Stimulated activated CD8-positive, alpha-beta memory T cell treated with anti-CD3 and anti-CD28 coated beads, Interleukin-4, amount 100 ng/mL, for 48 hours (primary cell): Measurements from ENCODE around the gene HSPA12B.

Source experiments
- DNase-seq: peaks from one replicate; pipeline ENCODE4 v3.0.0-alpha.2; 2020

The HSPA12B gene

DNA sequence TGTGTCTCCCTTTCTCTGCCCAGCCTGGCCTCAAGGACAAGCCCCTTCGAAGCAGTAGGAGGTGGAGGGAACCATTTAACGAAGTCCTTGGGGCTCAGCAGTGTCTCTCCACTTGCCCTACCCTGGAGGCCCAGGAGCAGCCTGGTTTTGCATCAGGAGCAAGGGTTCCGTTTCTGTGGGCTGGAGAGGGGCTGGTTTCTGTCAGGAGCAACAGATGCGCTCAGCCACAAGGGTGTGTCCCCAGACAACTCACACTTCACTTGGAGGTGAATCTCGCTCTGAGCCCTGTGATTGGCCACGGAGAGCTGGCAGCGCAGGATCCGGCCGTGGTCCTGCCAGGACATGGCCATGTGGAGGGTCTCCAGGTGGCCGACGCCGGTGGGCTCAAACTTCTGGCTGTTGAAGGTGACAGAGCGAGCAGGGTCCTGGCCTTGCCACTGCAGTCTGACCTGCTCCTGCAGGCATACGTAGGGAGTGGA lies 27.0 kb upstream of the HSPA12B start:
- DNase-seq, result no peak

GRCh38 chr20:3705970-3706739 lies 26.3 kb upstream of the HSPA12B start:
- no peak for DNase-seq

- DNase-seq, result no peak
These were observed 25.5 kb upstream of the HSPA12B start for GRCh38 chr20:3706774-3707507.

GRCh38 chr20:3707508-3707899 lies 25.0 kb upstream of the HSPA12B start:
- DNase-seq, result no peak

GRCh38 chr20:3710011-3710466 lies 22.4 kb upstream of the HSPA12B start:
- DNase-seq, result no peak

GRCh38 chr20:3710703-3711483 lies 21.6 kb upstream of the HSPA12B start:
- DNase-seq, result peak; percentile 93

DNA sequence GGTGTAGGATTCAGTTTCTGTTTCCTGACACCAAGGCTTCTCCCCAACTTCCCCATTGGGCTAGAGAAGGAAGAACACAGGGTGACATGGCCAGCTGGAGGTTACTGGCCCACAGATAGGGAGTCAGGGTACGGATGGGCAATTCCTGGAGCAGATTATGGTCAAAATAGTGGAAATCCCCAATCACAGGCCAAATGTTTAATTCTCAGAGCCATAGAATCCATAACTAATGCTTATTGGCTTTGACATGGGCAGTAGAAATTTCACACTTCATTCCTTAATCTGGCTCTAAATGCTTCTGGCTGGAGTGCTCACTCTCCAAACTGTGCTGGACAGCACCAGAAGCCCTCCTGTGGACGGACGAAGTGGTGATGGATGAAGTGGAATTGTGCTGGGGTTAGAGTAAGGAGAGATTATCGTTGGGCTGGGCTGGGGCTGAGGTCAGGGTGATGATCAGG lies 21.0 kb upstream of the HSPA12B start:
- DNase-seq, result no peak

GRCh38 chr20:3712279-3712873 lies 20.1 kb upstream of the HSPA12B start, which contains the start of gene SIGLEC1:
Gene SIGLEC1, minus strand, starts transcription at chr20:3712600. Its CDS starts 5,472 bp downstream, at chr20:3707128.
- DNase-seq, result no peak

- DNase-seq, result no peak
These were observed 18.4 kb upstream of the HSPA12B start for GRCh38 chr20:3714092-3714491.

DNA sequence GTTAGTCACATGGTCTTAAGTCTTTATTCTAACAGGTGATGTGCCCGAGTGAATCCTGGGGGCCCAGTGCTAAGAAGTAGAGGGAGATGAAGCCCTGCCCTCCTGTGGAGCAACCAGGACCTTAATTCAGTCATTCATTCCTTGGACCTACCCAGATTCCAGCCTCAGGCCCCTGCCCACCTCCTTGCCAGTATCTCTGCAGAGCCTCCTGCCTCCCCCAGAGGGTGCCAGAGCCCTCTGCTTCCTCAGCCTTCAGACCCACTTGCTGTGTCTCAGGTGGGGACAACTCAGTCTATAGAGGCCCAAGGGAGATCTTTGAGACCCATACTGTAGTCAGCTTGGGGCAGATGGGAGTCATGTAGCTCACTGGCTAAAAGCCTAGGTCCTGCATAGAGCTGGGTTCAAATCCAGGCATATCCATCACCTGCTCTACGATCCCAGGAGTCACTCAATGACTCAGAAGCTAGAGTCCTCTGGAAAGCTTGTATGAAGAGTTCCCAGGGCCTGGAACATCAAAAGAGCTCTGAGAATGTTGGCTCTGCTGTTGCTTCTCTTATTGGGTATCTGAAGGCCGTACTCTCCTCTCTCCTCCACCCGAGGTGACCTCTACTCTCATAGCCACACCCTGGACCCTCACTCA lies 16.2 kb upstream of the HSPA12B start:
- DNase-seq, result peak; percentile 50

- no peak for DNase-seq
These were observed 13.4 kb upstream of the HSPA12B start for GRCh38 chr20:3719046-3719445.

DNA sequence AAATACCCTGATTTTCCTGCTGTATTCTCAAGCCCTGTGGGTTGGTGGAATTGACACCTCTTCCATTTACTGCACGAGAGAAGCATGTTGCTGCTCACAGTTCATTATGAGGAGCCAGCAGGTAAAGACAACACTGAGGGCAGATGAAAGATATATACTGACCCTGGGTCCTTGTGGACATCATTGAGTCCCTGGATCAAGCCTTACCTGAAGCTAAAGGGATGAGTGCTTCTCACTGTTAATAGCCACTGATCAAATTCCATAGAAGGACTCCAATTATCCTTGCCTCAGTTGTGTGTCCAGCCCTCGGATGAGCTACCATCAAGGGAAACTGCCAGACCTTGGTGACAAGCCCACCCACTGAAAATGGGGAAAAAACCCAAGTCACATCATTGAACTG lies 12.4 kb upstream of the HSPA12B start:
- DNase-seq, result no peak

GRCh38 chr20:3720626-3721025 lies 11.9 kb upstream of the HSPA12B start:
- no peak for DNase-seq

DNA sequence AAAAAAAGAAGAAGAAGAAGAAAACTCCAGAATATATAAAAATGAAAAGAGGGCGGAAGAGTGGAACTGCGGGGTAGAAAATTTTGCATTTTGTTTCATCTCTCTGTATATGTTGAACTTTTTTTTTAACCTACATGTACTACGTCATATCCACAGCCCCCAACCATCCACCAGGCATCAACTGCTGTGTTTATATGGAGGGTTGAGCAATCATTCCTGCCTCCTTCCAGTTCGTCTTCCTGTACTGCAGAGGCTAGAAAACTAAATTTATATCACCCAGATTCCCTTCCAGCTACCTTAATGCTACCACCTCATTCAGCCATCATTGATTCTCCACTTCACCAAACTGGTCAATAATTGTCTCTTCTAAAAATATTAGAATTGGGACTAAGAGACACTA lies 10.6 kb upstream of the HSPA12B start:
- no peak for DNase-seq

GRCh38 chr20:3723284-3723683 lies 9.2 kb upstream of the HSPA12B start:
- no peak for DNase-seq

- DNase-seq, result no peak
These were observed 8.1 kb upstream of the HSPA12B start for GRCh38 chr20:3724356-3724755.

DNA sequence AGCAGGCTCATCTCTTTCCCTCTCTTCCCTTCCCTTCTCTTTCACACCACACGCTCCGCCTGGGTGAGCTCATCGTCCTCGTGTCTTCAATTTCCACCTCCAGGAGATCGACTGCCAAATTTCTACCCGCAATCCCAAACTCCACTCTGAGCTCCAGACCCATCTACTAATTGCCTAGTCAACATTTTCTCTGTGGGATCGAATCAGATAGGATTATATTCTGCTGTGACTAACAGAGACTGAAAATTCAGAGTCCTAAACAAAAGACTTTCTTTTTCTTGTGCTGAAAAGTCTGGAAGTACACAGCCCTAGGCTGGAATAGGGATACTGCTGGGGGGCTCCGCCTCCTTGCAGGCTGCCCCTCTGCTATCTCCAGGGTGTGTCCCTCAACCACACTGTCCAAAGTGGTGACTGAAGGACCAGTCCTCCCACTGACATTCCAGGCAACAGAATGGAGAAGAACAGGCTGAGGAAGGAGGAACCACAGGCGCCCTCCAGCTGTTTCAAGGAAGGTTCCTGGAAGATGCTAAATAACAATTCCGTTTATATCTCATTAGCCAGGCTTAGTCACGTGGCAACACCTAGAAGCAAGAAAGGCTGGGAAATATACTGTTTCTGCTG lies 5.0 kb upstream of the HSPA12B start:
- no peak for DNase-seq

- no peak for DNase-seq
These were observed 4.1 kb upstream of the HSPA12B start for GRCh38 chr20:3728354-3728753.

DNA sequence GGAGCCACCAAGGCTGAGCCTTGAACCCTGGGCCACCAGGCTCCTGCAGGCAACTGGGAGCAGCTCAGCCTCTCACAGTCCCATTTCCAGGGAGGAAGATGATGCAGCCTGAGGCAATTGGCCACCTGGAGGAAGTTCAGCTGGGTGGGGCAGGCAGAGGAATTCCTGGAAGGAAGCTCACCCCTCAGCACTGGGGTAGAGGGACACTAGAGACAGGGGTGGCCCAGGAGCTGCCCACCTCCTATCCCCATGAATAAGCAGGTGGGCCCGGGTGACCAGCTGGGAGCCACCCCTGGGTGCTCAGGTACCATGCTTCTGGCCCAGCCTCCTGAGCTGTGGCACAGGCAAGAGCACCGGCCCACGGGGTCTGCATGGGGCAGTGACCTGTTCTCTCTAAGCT lies 3.6 kb upstream of the HSPA12B start:
- DNase-seq, result no peak

DNA sequence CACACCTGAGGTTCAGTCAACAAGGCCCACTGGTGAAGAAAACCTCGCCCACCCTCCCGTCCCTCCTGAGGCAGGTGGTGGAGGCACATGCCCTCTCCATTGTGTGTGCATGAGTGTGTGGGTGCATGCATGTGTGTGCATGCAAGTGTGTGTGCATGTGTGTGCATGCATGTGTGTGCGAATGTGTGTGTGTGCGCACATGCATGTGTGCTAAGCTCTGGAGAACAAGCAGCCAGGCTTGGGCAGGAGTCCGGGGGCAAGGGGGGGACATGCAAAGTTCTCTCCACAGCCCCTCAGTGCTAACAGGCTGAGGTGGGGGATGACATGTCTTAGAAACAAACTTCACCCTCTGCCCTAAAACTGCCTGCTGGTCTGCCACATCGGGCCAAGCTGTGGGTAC lies 3.1 kb upstream of the HSPA12B start:
- no peak for DNase-seq

GRCh38 chr20:3729811-3730540 lies 2.5 kb upstream of the HSPA12B start:
- no peak for DNase-seq
